Measurements from ENCODE around the gene TAS2R42.

DNA sequence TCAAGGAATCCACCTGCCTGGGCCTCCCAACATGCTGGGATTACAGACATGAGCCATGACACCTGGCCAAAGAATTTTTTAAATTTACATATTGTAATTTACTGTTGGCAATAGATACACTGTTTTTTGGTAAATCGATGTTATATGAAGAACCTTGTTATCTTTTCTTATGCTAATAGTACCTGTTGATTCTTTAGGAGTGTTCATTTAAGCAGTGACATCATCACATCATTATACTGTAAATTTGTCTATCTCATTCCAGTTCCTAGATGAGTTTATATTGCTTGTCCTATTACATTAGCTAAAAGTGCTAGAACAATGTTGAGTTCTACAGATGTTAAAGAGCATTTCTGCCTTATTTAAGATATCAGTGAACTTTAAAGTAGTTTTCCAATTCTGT lies 39.3 kb downstream of the TAS2R42 start:
- no peak for TF ChIP-seq POLR2A (IDR thresholded peaks at IDR 0.05; ENCODE audit: low read depth, low read length)
- TF ChIP-seq POLR2AphosphoS5 (IDR thresholded peaks at IDR 0.05; ENCODE audit: low read depth, low read length), result no peak
